HCT116 (cell line): ENCODE results near the gene OR5W2. TPM values are rescaled to one million over a fixed set of nuclear protein-coding genes. Genes with fewer than 3 reads are reported as not detected.

Source experiments
- ATAC-seq: fragments of 200-7000 bp; cut with Tn5 transposase; 2 replicates; pipeline ENCODE4 v1.9.1; 2020; ENCODE audit warnings: mild to moderate bottlenecking, moderate library complexity
- BruUV-seq: library from RNA; stranded (reverse); fragments of 400-500 nt; replicated peaks from 2 replicates; lab custom pipeline; 2021; lab: Mats Ljungman, UMichigan
- CTCF ChIA-PET: fragments of 300-600 bp; sonication (Branson Sonifier 250); formaldehyde crosslinking; loops from one replicate; lab custom pipeline; 2021; ENCODE audit warnings: antibody characterized with exemption; lab: Charles Lee
- POLR2A ChIA-PET: fragments of 300-600, 350-600 bp; sonication (Branson Sonifier 250); formaldehyde crosslinking; loops from one replicate; lab custom pipeline; 2021; ENCODE audit warnings: antibody characterized with exemption; lab: Charles Lee
- RAD21 ChIA-PET, 2 experiments: fragments of 300-600 bp; sonication (Branson Sonifier 250); formaldehyde crosslinking; loops; one replicate each; lab custom pipeline; 2023; ENCODE audit warnings: low total read pairs in 2 of 2; ENCODE audit not compliant: uncharacterized antibody in 2 of 2, unreplicated experiment in 2 of 2, low non-redundant PET in 1 of 2; lab: Charles Lee
- DNase-seq: peaks from one replicate; pipeline ENCODE4 v3.0.0-alpha.2; 2010; ENCODE audit warnings: low read depth, low spot score
- H2AFZ ChIP-seq: fragments of 200-600 bp; shearing (Covaris generic), sonication (generic); 2 replicates; pipeline ENCODE4 v1.6.1; 2017; ENCODE audit warnings: low read depth, mixed run types, mixed read lengths, antibody characterized with exemption, low read length; ENCODE audit not compliant: poor library complexity, severe bottlenecking
- H3K27ac ChIP-seq: 2 replicates; pipeline ENCODE4 v1.5.1; 2012; ENCODE audit warnings: low read depth, low read length
- H3K27me3 ChIP-seq: fragments of 200-600 bp; sonication (generic); 2 replicates; pipeline ENCODE4 v1.6.1; 2016; ENCODE audit warnings: mixed run types, low read length, mixed read lengths; ENCODE audit not compliant: insufficient read depth
- H3K36me3 ChIP-seq, 2 experiments: fragments of 200-500 bp in 1 of 2; fragments of 200-600 bp in 1 of 2; sonication (Bioruptor generic) in 1 of 2; sonication (generic) in 1 of 2; 2 replicates each; pipeline versions ENCODE4 v1.5.1 to v1.6.1; 2014 to 2016; ENCODE audit warnings: low read length in 2 of 2, inconsistent platforms in 1 of 2, mixed read lengths in 1 of 2, mixed run types in 1 of 2; ENCODE audit not compliant: insufficient read depth in 2 of 2, control insufficient read depth in 1 of 2
- H3K4me1 ChIP-seq, 2 experiments: fragments of 200-600 bp in 1 of 2; sonication (generic) in 1 of 2; 2 replicates each; pipeline versions ENCODE4 v1.5.1 to v1.6.1; 2012 to 2017; ENCODE audit warnings: low read length in 2 of 2, inconsistent platforms in 1 of 2, mild to moderate bottlenecking in 1 of 2, mixed read lengths in 1 of 2, mixed run types in 1 of 2, moderate library complexity in 1 of 2; ENCODE audit not compliant: insufficient read depth in 2 of 2, control insufficient read depth in 1 of 2
- H3K4me2 ChIP-seq: fragments of 200-600 bp; sonication (generic); 2 replicates; pipeline ENCODE4 v1.6.1; 2017; ENCODE audit warnings: mixed run types, low read length, mixed read lengths
- H3K4me3 ChIP-seq, 2 experiments: fragments of 200-600 bp in 1 of 2; sonication (generic) in 1 of 2; replicated peaks in 1 of 2; 2 replicates each; pipeline ENCODE4 v1.5.1; 2011 to 2016; ENCODE audit warnings: low read length in 2 of 2, control low read depth in 1 of 2, low read depth in 1 of 2, mild to moderate bottlenecking in 1 of 2, mixed read lengths in 1 of 2, mixed run types in 1 of 2
- H3K79me2 ChIP-seq: fragments of 200-600 bp; sonication (generic); 2 replicates; pipeline ENCODE4 v1.6.1; 2017; ENCODE audit warnings: mild to moderate bottlenecking, mixed run types, low read length, moderate library complexity, mixed read lengths; ENCODE audit not compliant: insufficient read depth
- H3K9ac ChIP-seq: fragments of 200-600 bp; sonication (generic); 2 replicates; pipeline ENCODE4 v1.6.1; 2016; ENCODE audit warnings: low read length, mixed read lengths
- H3K9me2 ChIP-seq: fragments of 200-600 bp; sonication (generic), shearing (Covaris generic); 2 replicates; pipeline ENCODE4 v1.6.1; 2017; ENCODE audit warnings: mixed run types, mild to moderate bottlenecking, moderate library complexity; ENCODE audit not compliant: insufficient read depth
- H3K9me3 ChIP-seq, 2 experiments: fragments of 200-500 bp in 1 of 2; fragments of 200-600 bp in 1 of 2; sonication (Bioruptor generic) in 1 of 2; sonication (generic) in 1 of 2; 2 replicates each; pipeline ENCODE4 v1.6.1; 2014 to 2017; ENCODE audit warnings: low read length in 2 of 2, mixed read lengths in 2 of 2, inconsistent platforms in 1 of 2, low read depth in 1 of 2, mild to moderate bottlenecking in 1 of 2, mixed run types in 1 of 2, moderate library complexity in 1 of 2; ENCODE audit not compliant: control insufficient read depth in 1 of 2, insufficient read depth in 1 of 2
- H4K20me1 ChIP-seq: fragments of 200-600 bp; sonication (generic), shearing (Covaris generic); 2 replicates; pipeline ENCODE4 v1.6.1; 2017; ENCODE audit warnings: mixed run types, mild to moderate bottlenecking, moderate library complexity; ENCODE audit not compliant: insufficient read depth
- CBX3 ChIP-seq: IDR thresholded peaks from 2 replicates; pipeline ENCODE4 v1.6.1; 2012; ENCODE audit warnings: low read depth
- CEBPB ChIP-seq: IDR thresholded peaks from 2 replicates; pipeline ENCODE4 v1.6.1; 2012; ENCODE audit warnings: low read depth
- EGR1 ChIP-seq: IDR thresholded peaks from 2 replicates; pipeline ENCODE4 v1.6.1; 2012; ENCODE audit warnings: low read depth
- ELF1 ChIP-seq: IDR thresholded peaks from 2 replicates; pipeline ENCODE4 v1.6.1; 2012; ENCODE audit warnings: low read depth, borderline replicate concordance
- EZH2 ChIP-seq: fragments of 200-600 bp; sonication (generic); IDR thresholded peaks from 2 replicates; pipeline ENCODE4 v1.6.1; 2017; ENCODE audit warnings: antibody characterized with exemption, mixed run types
- EZH2phosphoT487 ChIP-seq: fragments of 200-600 bp; IDR thresholded peaks from 2 replicates; pipeline ENCODE4 v1.6.1; 2018; ENCODE audit warnings: antibody characterized with exemption, borderline replicate concordance
- FOSL1 ChIP-seq: IDR thresholded peaks from 2 replicates; pipeline ENCODE4 v1.6.1; 2012; ENCODE audit warnings: low read depth
- JUND ChIP-seq: IDR thresholded peaks from 2 replicates; pipeline ENCODE4 v1.6.1; 2012
- POLR2A ChIP-seq: IDR thresholded peaks from 2 replicates; pipeline ENCODE4 v1.7.0; 2011; ENCODE audit warnings: borderline replicate concordance; ENCODE audit not compliant: insufficient read depth, insufficient read length; ENCODE audit errors: extremely low read depth
- SIN3A ChIP-seq: IDR thresholded peaks from 2 replicates; pipeline ENCODE4 v1.6.1; 2012; ENCODE audit warnings: low read depth
- SP1 ChIP-seq: IDR thresholded peaks from 2 replicates; pipeline ENCODE4 v1.6.1; 2012; ENCODE audit warnings: low read depth
- TCF7L2 ChIP-seq: IDR thresholded peaks from 2 replicates; pipeline ENCODE4 v1.7.0; 2011; ENCODE audit warnings: borderline replicate concordance, inconsistent platforms; ENCODE audit not compliant: insufficient read depth, insufficient read length; ENCODE audit errors: extremely low read depth
- YY1 ChIP-seq: IDR thresholded peaks from 2 replicates; pipeline ENCODE4 v1.6.1; 2011; ENCODE audit warnings: low read length, low read depth, moderate library complexity, mild to moderate bottlenecking; ENCODE audit not compliant: insufficient replicate concordance; ENCODE audit errors: extremely low read depth
- ZFX ChIP-seq: fragments of 450-650 bp; IDR thresholded peaks from 2 replicates; pipeline ENCODE4 v1.6.1; 2017
- ZNF274 ChIP-seq: fragments of 200-500 bp; sonication (Bioruptor generic); IDR thresholded peaks from 2 replicates; pipeline ENCODE4 v1.6.1; 2014; ENCODE audit warnings: mild to moderate bottlenecking, low read depth, low read length, inconsistent platforms
- intact Hi-C: fragments of 100-400 bp; cut with micrococcal nuclease; formaldehyde crosslinking; loops from 2 replicates; pipeline ENCODE4 v1.10.0; 2022
- total RNA-seq: library from RNA; stranded (reverse); gene quantifications from one replicate; pipeline ENCODE4 v1.2.1, GENCODE V29; 2021; ENCODE audit not compliant: unreplicated experiment
- TF ChIP-seq, protein P1 (sequence below): IDR thresholded peaks from 2 replicates; pipeline ENCODE4 v1.6.1; 2012; ENCODE audit warnings: low read depth
- TF ChIP-seq, protein P2 (sequence below): IDR thresholded peaks from 2 replicates; pipeline ENCODE4 v1.6.1; 2011; ENCODE audit warnings: mild to moderate bottlenecking, low read length, moderate library complexity; ENCODE audit not compliant: insufficient replicate concordance; ENCODE audit errors: extremely low read depth
- TF ChIP-seq, protein P3 (sequence below), 3 experiments: fragments of 200-600 bp in 1 of 3; sonication (generic) in 1 of 3; IDR thresholded peaks in 2 of 3; conservative IDR thresholded peaks in 1 of 3; 2 replicates each; pipeline ENCODE4 v1.5.1; 2012 to 2017; ENCODE audit warnings: low read depth in 2 of 3, low read length in 2 of 3, antibody characterized with exemption in 1 of 3, borderline replicate concordance in 1 of 3, control low read depth in 1 of 3, mild to moderate bottlenecking in 1 of 3, mixed read lengths in 1 of 3, mixed run types in 1 of 3, moderate library complexity in 1 of 3; ENCODE audit not compliant: insufficient read depth in 1 of 3

Gene OR5W2
- total RNA-seq, 1 experiment from 2014 or later, result not detected

DNA sequence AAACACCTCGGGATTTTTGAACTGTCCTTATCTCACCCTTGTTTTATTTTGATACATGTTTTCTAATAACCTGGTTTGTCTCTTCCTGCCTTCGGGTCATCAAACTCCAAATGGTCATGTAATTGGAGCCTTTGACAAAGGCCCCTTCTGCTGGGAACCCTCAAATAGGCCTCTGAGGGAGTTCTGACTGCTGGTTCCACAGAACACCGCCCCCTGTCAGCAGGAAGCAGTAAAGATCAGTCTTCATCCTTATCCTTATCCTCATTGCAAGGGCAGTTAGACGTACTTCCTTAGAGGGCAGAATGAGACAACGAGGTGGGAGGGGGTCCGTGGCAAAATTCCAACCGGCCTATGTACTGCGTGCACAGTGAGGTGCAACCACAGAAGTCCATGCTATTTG, 19.2 kb downstream of the OR5W2 start:
- DNase-seq (no peak), ATAC-seq (no peak)
- Histone ChIP-seq H3K79me2 (no peaks in the 10 kb centered on the region), H3K9me2 (no peaks in the 10 kb centered on the region), H3K36me3 (no peaks in the 10 kb centered on the region), H3K9me3 (peaks cover 4 to 11% of the 10 kb centered on the region in 2 experiments; a peak in 2 of 4 replicates), H3K4me1 (no peaks in the 10 kb centered on the region), H4K20me1 (no peaks in the 10 kb centered on the region)
- ChIA-PET RAD21 (no interaction called here), POLR2A (no interaction called here), CTCF (no interaction called here)
- intact Hi-C loops, result no loop called here
- TF ChIP-seq, protein P1, sequence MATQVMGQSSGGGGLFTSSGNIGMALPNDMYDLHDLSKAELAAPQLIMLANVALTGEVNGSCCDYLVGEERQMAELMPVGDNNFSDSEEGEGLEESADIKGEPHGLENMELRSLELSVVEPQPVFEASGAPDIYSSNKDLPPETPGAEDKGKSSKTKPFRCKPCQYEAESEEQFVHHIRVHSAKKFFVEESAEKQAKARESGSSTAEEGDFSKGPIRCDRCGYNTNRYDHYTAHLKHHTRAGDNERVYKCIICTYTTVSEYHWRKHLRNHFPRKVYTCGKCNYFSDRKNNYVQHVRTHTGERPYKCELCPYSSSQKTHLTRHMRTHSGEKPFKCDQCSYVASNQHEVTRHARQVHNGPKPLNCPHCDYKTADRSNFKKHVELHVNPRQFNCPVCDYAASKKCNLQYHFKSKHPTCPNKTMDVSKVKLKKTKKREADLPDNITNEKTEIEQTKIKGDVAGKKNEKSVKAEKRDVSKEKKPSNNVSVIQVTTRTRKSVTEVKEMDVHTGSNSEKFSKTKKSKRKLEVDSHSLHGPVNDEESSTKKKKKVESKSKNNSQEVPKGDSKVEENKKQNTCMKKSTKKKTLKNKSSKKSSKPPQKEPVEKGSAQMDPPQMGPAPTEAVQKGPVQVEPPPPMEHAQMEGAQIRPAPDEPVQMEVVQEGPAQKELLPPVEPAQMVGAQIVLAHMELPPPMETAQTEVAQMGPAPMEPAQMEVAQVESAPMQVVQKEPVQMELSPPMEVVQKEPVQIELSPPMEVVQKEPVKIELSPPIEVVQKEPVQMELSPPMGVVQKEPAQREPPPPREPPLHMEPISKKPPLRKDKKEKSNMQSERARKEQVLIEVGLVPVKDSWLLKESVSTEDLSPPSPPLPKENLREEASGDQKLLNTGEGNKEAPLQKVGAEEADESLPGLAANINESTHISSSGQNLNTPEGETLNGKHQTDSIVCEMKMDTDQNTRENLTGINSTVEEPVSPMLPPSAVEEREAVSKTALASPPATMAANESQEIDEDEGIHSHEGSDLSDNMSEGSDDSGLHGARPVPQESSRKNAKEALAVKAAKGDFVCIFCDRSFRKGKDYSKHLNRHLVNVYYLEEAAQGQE, result no peak
- TF ChIP-seq EZH2 (no peak), CBX3 (no peak), ZFX (no peak), JUND (no peak), SIN3A (no peak), EGR1 (no peak), ELF1 (no peak), ZNF274 (no peak), POLR2A (no peak), YY1 (no peak), SP1 (no peak), EZH2phosphoT487 (no peak), TCF7L2 (no peak), CEBPB (no peak), FOSL1 (no peak)
- TF ChIP-seq, protein P2, sequence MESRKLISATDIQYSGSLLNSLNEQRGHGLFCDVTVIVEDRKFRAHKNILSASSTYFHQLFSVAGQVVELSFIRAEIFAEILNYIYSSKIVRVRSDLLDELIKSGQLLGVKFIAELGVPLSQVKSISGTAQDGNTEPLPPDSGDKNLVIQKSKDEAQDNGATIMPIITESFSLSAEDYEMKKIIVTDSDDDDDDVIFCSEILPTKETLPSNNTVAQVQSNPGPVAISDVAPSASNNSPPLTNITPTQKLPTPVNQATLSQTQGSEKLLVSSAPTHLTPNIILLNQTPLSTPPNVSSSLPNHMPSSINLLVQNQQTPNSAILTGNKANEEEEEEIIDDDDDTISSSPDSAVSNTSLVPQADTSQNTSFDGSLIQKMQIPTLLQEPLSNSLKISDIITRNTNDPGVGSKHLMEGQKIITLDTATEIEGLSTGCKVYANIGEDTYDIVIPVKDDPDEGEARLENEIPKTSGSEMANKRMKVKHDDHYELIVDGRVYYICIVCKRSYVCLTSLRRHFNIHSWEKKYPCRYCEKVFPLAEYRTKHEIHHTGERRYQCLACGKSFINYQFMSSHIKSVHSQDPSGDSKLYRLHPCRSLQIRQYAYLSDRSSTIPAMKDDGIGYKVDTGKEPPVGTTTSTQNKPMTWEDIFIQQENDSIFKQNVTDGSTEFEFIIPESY, result no peak
- TF ChIP-seq, protein P3, sequence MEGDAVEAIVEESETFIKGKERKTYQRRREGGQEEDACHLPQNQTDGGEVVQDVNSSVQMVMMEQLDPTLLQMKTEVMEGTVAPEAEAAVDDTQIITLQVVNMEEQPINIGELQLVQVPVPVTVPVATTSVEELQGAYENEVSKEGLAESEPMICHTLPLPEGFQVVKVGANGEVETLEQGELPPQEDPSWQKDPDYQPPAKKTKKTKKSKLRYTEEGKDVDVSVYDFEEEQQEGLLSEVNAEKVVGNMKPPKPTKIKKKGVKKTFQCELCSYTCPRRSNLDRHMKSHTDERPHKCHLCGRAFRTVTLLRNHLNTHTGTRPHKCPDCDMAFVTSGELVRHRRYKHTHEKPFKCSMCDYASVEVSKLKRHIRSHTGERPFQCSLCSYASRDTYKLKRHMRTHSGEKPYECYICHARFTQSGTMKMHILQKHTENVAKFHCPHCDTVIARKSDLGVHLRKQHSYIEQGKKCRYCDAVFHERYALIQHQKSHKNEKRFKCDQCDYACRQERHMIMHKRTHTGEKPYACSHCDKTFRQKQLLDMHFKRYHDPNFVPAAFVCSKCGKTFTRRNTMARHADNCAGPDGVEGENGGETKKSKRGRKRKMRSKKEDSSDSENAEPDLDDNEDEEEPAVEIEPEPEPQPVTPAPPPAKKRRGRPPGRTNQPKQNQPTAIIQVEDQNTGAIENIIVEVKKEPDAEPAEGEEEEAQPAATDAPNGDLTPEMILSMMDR (IDR thresholded peaks at IDR 0.05 in 2 of 3, conservative IDR thresholded peaks at IDR 0.05 in 1 of 3; ENCODE audit: borderline replicate concordance in 1 of 3, insufficient read depth in 1 of 3, low read depth in 2 of 3, low read length in 2 of 3), result no peak
- TF ChIP-seq, all 23 proteins: peak for 0
- Histone ChIP-seq H2AFZ (no peak overlapping the region), H3K27me3 (no peaks in the 10 kb centered on the region), H3K9ac (no peak overlapping the region), H3K4me2 (no peak overlapping the region), H3K4me3 (no peak overlapping the region), H3K27ac (no peak overlapping the region)
- no TSS peak for BruUV-seq
